CD4-positive, alpha-beta T cell treated with Interferon gamma for 1 hour (primary cell): Measurements from ENCODE around the gene DRAXIN.
A peak's percentile ranks its signal among the peaks of the same experiment; 100 is the strongest.

Experiments
- DNase-seq: peaks from one replicate; pipeline ENCODE4 v3.0.0-alpha.2; 2020

The DRAXIN gene

DNA sequence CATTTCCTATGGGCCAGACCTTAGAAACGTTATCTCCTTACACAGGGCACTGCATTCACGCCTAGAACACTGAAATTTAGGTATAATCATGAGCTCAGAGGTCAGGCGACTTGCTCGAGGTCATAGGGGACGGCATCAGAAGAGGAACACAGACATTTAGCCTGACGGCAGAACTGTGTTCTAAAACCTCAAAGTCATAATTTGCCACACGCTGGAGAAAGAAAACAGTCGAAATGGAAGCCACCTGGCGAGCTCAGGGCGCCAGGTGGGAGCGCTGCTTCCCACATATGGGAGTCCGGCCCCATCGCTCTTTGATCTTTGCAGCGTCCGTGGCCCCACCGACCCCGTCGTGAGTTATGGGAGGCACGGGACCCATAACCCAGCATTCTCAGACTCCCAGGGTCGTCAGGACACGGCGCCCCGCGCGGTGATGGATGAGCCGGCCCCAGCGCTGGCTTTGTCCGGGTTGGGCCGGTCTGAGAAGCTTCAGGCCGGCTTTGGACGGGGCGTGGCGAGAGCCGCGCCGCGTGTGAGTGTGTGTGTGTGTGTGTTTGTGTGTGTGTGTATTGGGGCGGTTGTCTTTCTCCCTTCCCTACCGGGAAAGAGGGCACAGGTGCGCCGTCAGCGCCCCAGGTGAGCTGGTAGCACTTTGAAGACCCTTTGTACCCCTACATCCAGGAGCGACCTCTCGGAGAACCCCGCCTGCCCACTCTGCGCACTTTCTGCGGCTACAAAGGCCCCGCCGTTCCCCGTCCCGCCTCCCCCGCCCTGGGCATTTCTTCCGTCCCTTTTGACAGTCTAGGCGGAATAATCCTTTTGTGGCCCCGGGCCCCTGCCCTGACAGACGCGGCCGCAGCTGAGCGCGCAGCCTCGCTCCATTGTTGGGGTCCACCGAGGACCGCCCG, 861 bp upstream of the DRAXIN start:
- no peak for DNase-seq

DNA sequence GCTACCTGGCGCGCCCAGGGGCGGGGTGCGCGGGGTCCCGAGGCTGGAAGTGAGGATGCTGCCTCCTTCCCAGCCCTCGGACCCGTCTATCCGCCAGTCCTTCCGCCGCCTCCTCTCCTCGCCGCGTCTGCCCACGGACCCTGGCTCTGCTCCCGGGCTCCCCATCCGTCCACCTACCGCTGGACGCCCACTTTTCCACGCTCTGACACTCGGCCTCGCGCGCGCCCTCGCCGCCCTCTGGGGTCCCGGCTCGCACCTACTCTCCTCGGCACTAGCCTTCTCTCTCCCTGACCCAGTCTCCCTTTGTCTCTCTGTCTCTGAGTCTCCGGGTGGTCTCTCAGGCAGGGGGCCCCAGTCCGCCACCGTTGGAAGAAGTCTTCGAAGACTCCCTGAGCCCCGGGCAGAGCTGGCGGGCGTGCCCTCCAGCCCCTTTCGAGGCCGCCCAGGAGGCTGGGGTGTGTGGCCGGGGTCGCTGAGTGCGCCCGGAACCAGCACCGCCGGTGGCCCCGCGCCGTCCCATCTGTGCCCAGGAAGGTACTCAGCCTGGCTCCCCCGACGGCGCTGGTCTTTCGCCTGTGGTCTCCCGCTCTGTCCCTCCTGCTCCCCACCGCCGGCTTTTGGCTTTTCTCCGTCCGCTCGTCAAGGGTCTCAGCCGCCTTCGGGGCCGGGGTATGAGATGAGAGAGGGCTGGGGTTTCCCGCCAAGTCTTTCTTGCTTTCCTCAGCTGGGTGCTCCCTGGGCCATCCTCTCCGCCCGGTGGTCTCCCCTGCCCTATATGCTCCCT, 610 bp downstream of the DRAXIN start:
- no peak for DNase-seq

DNA sequence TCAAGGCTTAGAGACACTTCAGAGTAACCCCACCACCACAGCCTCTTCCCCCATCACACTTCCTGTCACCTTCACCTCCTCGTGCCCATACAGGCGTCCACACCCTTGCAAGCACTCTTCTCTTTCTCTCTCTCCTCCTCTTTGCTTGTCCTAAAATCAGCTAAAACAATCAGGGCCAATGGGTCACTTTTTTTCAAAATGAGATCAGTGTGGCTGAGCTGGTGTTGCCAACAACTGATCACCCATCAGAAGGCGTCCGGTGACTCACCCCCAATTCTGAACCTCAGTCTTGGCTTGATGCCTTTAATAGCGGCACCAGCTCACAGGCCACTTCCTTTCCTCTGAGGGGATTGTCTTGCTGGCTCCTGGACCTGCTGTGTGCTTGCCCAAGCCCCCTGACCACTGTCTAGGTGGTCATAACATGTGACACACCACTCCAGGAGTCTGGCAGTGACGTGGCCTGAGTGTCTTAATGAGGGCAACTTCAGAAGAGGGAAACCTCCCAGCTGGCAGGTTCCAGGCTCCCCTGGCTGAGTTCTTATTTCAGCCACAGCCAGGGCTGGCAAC, 1.6 kb downstream of the DRAXIN start:
- DNase-seq = peak; percentile 41

DNA sequence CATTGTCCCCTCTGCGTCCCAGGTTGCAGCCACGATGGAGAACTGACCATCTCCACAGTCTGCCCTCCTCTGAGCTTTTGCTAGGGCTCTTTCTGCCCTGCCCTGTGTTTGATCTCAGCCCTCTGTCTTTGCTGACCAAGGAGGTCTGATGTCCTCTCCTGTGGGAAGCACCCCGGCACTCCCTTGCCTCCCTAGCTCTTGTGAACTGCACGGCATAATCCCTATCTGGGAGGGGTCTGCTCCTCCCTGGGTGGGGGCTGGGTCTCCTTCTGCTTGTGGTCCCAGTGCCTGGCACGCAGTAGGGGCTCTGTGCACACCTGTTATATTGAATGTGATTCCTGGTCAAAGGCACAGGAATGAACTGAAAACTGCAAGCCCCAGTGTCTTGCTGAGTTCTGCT, 2.4 kb downstream of the DRAXIN start:
- no peak for DNase-seq

DNA sequence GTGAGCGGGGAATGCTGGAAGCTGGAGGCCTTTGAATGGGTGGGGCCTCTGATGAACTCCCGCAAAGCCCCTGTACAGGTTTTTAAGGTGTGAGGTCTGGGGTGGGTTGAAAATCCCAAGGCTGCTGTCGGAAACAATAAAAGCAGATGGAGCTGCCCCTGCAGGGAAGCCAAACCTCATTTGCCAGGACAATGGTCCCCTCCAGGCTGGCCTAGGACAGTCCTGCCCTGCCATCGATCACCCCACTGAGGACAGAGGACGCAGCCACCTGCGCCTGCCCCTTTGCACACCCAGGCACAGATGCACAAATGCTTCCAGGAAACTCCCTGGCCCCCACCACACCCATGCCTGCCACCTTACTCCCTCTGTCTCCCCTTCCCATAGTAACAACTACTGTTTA, 4.4 kb downstream of the DRAXIN start:
- DNase-seq = no peak

DNA sequence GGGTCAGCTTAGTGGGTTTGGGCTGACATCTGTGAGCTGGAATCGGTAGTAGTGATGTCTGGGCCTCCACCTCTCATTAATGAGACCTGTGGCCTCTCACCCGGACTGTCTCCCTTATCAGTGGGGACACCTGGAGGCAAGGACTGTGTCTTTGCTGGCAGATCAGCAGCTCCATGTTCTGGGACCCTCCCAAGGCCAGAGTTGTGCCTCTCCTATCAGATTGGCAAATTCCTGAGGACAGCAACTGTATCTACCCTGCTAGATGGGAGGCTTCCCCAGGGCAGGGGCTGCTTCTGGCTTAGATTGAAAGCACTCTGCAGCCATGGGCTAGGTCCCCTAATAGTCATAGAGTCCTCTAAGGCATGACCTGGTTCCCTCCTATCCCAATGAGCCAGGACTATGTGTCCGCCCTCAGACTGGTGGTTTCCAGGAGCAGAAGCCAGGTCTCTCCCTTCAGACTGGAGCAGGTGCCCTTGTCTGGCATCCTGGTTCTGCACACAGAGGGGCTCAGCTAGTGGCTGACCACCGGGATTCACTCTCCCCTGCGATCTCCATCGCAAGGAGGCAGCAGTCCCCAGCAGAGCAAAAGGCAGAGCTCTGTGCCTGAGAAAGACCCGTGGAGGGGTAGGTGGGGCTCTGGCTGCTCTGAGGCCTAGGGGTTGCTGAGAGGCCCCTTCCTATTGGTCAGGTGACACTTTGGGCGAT, 5.8 kb downstream of the DRAXIN start:
- DNase-seq = no peak

DNA sequence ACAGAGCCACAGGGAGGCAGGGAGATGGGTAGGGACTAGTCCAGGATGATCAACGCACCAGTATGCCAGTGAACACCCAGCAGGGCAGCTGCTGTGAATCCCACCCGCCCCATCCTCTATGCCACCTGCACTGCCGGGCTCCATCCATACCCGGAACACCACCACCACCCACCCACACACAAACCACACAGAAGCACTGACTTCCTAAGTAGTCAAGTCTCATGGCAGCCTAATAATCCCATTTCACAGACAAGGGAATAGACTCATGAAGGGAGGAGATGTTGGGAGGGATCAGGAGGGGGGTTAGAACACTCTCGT, 6.3 kb downstream of the DRAXIN start:
- DNase-seq = no peak

DNA sequence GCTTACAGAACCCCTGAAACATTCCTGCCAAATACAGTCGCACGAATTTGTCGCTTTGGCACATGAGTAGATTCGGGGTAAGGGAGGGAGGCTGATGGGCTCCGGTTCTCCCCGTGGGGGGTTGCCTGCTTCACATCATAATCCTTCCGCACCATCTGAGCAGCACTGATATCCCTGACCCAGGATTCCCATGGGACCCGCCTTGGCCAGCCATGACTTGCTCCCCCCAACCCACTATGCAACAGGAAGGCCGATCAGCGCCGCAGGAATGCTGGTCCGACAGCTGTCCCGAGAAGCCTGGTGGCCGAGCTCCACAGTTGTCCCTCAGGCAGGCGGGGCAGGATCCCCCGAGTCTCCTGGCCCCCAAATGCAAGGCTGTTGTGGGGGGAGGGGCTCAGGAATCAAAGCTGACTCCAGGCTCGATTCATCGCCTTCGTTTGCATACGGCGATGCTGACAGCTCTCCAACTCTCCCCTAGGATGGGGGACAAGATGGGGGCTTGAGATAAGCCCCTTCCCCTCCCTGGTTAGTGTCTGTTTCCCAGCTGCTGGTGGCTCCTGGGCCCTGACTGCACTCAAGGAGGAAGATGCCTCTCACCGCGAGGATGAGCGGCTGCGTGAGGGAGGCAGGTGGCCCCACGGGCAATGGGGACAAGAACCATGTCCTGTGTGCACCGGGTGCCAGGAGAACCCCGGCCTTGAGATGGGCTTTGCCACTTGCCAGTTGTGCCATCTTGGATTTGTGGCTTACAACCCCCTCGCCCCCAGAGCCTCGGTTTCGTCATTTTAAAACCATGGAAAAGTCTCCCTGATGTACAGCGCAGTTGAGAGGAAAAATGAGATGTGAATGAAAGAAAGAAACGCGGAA, 9.3 kb downstream of the DRAXIN start:
- no peak for DNase-seq

DNA sequence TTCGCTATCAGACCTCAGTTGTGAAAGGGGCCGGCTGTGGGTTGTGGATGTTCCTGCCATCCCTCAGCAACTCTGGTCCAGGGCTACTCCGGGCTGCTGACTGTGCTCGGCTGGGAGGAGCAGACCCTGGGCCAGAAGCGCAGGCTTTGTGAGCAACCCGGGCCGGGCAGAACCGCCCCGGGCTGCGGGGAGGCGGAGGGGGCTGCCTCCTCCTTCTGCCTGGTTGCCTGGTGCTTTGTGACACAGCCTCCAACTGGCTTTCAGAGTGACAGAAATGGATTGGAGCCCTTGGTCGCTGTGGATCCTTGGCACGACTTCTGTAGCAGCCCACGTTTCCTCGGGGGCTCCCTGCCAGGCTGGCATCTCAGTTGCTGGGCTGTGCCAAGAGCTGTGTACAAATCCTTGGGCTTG, 10.0 kb downstream of the DRAXIN start:
- DNase-seq = no peak

DNA sequence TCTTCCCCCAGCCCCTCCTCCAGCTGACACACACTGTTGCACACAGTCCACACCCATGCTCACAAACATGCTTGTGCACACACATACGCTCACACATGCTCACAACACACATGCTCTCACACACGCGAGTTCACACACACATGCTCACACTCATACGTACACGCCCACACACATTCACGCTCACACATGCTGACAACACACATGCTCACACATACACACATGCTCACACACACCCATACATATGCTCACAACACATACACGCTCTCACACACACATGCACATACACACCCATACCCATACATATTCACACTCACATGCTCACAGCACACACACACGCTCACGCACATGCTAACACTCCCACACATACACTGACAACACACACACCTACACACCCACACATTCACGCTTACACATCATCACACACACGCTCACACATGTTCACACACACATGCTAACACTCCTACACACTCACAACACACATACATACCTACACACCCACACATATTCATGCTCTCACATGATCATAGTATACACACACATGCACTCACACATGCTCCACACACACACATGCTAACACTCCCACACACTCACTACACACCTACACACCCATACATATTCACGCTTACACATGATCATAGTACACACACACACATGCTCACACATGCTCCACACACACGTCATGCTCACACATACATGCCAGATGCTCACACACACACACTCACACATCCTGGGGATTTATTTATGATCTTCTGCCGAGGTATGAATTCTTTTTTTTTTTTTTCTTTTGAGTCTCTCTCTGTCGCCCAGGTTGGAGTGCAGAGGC, 10.7 kb downstream of the DRAXIN start:
- no peak for DNase-seq

DNA sequence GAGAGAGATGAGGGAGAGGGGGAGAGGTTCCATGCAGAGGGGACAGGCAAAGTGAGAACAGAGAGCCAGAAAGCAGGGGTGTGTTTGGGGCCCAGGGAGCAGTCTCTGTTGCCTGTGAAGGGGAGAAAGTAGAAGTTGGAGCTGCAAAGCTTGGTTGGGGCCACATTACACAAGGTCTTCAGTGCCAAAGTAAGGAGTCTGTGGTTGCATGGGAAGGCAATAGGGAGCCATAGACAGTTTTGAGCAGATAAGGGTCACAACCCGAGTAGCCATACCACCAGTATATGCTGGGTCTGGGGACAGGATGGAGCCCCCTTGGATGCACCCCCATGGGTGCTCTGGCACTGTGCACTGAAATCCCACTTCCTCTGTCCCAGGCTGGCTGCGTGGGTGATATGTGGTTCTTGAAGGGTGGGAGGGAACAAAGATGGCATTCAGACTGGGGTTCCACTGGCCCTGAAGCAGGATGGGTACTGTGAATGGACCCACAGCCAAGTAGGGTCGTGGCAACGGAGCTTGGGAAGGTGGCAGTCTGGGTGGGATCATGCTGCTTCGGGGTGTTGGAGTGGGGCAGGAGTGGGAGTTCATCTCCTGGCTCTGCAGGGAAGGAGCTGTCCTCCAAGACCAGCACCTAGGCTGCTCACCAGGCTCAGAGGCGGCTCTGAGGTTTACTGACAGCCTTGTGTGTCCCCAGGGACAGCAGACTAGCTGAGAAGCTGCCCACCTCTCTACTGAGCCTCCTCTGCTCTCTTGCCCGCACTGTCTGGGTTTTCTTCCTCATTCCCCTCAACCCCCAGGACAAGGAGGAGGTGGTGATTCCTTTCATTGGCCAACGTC, 12.1 kb downstream of the DRAXIN start:
- no peak for DNase-seq

DNA sequence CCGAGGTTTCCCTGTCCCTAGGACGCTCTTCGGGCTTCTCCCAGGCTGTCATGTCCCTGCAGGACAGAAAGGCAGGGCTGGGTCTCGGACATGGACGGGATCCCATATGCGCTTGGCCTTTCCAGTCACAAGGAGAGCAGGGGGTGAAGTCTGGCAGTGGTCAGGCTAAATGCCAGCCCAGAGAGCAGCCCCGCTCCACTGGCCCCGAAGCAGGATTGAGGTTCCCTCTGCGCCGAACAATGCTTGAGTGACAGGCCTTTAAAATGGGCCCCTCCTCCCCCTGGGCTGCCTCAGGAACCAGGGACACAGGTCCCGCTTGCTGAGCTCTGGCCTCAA, 12.7 kb downstream of the DRAXIN start:
- no peak for DNase-seq

DNA sequence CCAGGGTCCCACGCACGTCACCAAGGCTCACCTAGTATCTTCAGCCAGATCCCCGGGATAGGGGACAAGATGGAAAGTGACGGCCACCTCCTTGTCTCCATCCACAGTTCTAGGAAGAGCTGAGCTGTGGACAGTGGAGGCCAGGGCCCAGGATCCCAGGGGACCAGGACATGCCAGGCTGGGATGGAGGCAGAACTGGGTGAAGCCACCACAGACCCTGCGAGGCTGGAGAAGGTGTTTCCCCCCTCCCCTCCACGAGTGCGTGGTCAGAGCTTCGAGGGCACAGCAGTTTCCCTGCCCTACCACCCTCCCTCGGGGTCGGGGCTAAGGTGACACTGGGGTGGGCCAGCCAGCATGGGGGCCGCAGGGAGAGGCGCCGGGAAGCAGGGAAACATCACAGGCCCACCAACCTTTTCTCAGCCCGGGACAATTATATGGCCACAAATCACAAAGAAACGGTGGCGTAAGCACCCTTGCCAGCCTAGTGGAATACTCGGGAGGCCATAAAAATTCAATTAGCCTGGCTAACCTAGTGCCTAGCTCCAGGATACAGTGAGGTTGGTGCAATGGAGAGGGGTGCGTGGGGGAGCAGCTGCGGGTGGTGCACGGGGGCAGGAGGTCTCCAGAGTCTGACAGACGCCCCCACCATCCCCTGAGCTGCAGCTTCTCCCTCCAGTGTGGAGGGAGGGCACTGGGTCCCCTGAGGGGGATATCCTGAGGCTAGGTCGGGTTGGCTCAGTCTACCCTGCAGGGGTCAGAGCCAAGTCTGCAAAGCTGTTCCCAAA, 13.4 kb downstream of the DRAXIN start:
- no peak for DNase-seq

DNA sequence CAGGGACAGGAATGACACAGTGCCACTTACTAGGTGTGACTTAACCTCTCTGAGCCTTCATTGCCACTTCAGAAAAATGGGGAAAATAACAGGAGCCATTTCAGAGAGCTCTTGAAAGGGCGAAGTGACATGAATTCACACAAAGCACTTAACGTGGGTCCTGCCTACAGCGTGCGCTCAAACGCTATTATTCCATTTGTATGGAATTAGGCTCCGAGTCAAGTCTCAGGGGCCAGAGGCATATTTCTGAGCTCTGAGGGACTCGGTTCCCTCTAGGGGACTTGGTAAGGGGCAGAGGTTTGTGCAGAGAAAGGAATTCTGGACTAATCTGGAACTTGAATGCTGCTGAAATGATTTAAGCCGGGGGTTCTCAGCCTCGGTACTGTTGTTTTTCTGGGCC, 14.1 kb downstream of the DRAXIN start:
- no peak for DNase-seq

DNA sequence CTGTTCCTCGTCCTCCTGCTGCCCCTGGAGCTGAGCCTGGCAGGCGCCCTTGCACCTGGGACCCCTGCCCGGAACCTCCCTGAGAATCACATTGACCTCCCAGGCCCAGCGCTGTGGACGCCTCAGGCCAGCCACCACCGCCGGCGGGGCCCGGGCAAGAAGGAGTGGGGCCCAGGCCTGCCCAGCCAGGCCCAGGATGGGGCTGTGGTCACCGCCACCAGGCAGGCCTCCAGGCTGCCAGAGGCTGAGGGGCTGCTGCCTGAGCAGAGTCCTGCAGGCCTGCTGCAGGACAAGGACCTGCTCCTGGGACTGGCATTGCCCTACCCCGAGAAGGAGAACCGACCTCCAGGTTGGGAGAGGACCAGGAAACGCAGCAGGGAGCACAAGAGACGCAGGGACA, 14.8 kb downstream of the DRAXIN start:
- DNase-seq = no peak

DNA sequence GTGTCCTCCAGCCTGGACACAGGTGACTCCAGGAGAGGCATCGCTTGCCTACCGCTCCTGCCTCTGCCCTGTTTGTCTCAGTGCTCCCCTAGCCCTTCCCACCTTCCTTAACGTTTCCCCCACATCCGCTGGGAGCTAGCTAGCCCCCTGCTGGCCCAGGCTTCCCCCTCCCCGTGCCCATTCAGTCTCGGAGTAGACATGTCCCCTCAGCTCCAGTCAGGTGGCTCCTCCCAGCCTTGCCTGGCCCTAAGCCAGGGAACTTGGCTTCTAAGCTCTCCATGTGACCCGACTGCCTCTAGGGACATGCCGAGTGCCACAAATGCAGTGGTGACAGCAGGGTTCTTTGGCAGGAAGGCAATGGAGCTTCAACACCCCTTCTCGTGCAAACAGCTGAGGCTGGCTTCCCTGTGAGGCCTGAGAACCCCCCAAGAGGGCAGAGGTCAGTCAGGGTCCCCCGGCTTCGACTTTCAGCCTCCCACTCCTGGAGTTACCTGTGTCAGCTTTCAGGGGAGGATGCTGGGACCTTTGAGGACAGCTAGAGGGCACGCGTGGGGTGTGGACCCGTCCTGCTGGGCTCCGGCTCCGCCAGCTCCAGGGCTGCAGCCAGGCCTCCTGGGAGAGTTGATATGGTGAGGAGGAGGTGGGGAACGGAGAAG, 16.2 kb downstream of the DRAXIN start:
- no peak for DNase-seq

DNA sequence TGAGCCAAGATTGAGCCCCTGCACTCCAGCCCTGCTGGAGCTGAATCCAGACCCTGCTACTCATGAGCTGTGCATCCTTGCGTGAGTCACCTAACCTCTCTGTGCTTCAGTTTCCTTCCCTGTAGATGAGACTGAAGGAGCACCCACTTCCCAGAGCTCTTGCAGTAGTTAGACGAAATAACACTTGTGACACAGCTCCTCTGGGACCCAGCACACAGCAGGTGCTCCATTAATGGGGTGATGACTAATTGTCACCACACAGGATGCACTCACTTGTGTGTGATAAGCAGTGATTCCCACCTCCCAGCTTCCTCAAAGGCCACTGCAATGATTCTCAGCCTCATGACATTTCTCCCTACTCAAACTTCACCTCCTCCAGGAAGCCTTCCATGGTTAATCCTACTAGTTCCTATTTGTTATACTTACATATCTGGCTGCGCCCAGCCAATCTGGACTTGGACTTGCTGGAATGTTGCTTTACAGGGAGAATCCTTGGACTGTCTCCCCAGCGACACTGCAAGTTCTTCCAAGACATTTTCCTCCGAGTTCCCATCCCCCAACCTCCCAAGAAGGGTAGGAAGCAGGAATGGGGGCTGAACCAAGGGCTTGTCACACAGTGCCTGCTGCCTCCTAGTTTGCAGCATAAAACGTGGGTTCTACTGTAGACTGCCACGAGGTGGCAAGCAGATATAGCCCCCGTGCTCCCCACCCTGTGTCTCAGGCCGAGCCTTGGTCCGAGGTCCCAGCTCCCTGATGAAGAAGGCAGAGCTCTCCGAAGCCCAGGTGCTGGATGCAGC, 17.2 kb downstream of the DRAXIN start:
- DNase-seq = no peak

DNA sequence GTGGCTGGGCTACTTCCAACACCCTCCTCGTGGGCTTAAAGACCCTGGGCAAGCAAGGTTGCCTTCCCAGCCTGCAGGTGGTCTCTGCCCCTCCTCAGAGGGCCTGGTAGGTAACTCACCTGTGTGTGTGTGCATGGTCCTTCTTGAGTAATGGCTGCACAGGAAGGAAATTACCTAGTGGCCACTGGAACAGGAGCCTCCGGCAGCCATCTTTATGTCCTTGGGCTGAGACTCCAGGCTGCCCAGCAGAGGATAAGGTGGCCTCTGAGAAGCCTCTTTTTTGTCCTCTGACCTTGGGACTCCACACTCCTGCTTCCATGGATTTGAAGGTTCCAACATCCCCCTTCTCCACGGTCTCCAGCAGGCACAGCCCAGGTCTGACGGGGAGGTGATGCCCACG, 20.0 kb downstream of the DRAXIN start:
- no peak for DNase-seq
